Thyroid gland (tissue), 4 donors: ENCODE data around the gene PHLPP1. TPM values are rescaled to one million over a fixed set of nuclear protein-coding genes. Genes with fewer than 3 reads are reported as not detected.

ENCODE experiments used
- DNase-seq, 2 donors: peaks; one replicate each; pipeline ENCODE4 v3.0.0-alpha.2; 2019
- H3K27ac ChIP-seq, 3 donors: fragments of 200-600 bp; sonication (generic); 1 replicate in 2 of 3; 2 replicates in 1 of 3; pipeline ENCODE4 v1.5.1; 2016 to 2019; ENCODE audit warnings: mild to moderate bottlenecking in 1 of 3, moderate library complexity in 1 of 3
- H3K27me3 ChIP-seq: fragments of 200-600 bp; sonication (generic); one replicate; pipeline ENCODE4 v1.5.1; 2019
- H3K36me3 ChIP-seq, 2 donors: fragments of 200-600 bp; sonication (generic); one replicate each; pipeline ENCODE4 v1.5.1; 2016 to 2019
- H3K4me1 ChIP-seq, 2 donors: fragments of 200-600 bp; sonication (generic); one replicate each; pipeline ENCODE4 v1.5.1; 2017 to 2019
- H3K4me3 ChIP-seq, 3 donors: fragments of 200-600 bp; sonication (generic); replicated peaks in 1 of 3; 1 replicate in 2 of 3; 2 replicates in 1 of 3; pipeline ENCODE4 v1.5.1; 2016; ENCODE audit warnings: mild to moderate bottlenecking in 1 of 3
- H3K9me3 ChIP-seq: fragments of 200-600 bp; sonication (generic); one replicate; pipeline ENCODE4 v1.5.1; 2017
- CTCF ChIP-seq, 6 experiments: fragments of 200-600 bp in 3 of 6; fragments of 450-650 bp in 3 of 6; sonication (generic) in 3 of 6; IDR thresholded peaks; one replicate each; pipeline ENCODE4 v1.5.1; 2016 to 2019; ENCODE audit warnings: antibody characterized with exemption in 6 of 6, mild to moderate bottlenecking in 2 of 6, inconsistent platforms in 1 of 6, moderate library complexity in 1 of 6
- POLR2A ChIP-seq, 2 donors: fragments of 450-650 bp; IDR thresholded peaks; one replicate each; pipeline ENCODE4 v1.6.1; 2017; ENCODE audit warnings: antibody characterized with exemption in 2 of 2, mild to moderate bottlenecking in 2 of 2, moderate library complexity in 1 of 2
- WGBS, 2 donors: methylation state at CpG; one replicate each; pipeline ENCODE4 v1.1.5; 2017; 5-methylcytosine and 5-hydroxymethylcytosine counted together
- intact Hi-C: fragments of 100-400 bp; cut with DNase I; formaldehyde crosslinking; loops from one replicate; pipeline ENCODE4 v1.15.1; 2023
- total RNA-seq, 4 donors: library from RNA; depleted of rRNA; stranded (reverse); fragments of >200 nt; gene quantifications; one replicate each; pipeline ENCODE4 v1.2.3, GENCODE V29; 2016

Gene PHLPP1
- total RNA-seq, 4 donors from 2014 or later, result 14.6 to 22.7 (median 20.4) TPM

GRCh38 chr18:62870643-62871042, 155.3 kb downstream of the PHLPP1 start:
- TF ChIP-seq CTCF (IDR thresholded peaks at IDR 0.05) (no peak), POLR2A (IDR thresholded peaks at IDR 0.05) (no peak)
- intact Hi-C loops, result no loop called here
- H3K36me3 ChIP-seq, result no peaks in the 10 kb centered on the region

GRCh38 chr18:62875323-62875722, 160.0 kb downstream of the PHLPP1 start:
- no peaks in the 10 kb centered on the region for H3K36me3 ChIP-seq
- no peak overlapping the region for H3K4me3 ChIP-seq
- intact Hi-C loops, result no loop called here
- 85 to 86% methylated on average over 3 of the region's 3 CpGs for WGBS, 2 donors
- no peak overlapping the region for H3K27ac ChIP-seq
- H3K4me1 ChIP-seq, result peaks cover 7 to 14% of the 10 kb centered on the region in 2 donors
- DNase-seq, result no peak
- no peaks in the 10 kb centered on the region for H3K27me3 ChIP-seq
- no peaks in the 10 kb centered on the region for H3K9me3 ChIP-seq
- TF ChIP-seq CTCF (IDR thresholded peaks at IDR 0.05) (no peak), POLR2A (IDR thresholded peaks at IDR 0.05) (no peak)

More at GRCh38 chr18:62870643-62871042, 155.3 kb downstream of the PHLPP1 start:
- no peak for DNase-seq
- no peak overlapping the region for H3K4me3 ChIP-seq
- H3K4me1 ChIP-seq, result no peaks in the 10 kb centered on the region
- no peaks in the 10 kb centered on the region for H3K9me3 ChIP-seq
- H3K27ac ChIP-seq, result no peak overlapping the region
- no peaks in the 10 kb centered on the region for H3K27me3 ChIP-seq

- Histone ChIP-seq H3K9me3 (no peaks in the 10 kb centered on the region), H3K36me3 (no peaks in the 10 kb centered on the region), H3K27me3 (no peaks in the 10 kb centered on the region), H3K4me1 (peaks cover 7 to 14% of the 10 kb centered on the region in 2 donors), H3K4me3 (no peak overlapping the region), H3K27ac (no peak overlapping the region)
- DNase-seq, result no peak
- TF ChIP-seq POLR2A (IDR thresholded peaks at IDR 0.05), result no peak
- no peak for TF ChIP-seq CTCF (IDR thresholded peaks at IDR 0.05)
- 84 to 91% methylated on average over 4 of the region's 4 CpGs for WGBS, 2 donors
- intact Hi-C loops, result no loop called here
Measured at GRCh38 chr18:62876111-62876510, 160.8 kb downstream of the PHLPP1 start.

- DNase-seq, result no peak
- Histone ChIP-seq H3K9me3 (no peaks in the 10 kb centered on the region), H3K36me3 (no peaks in the 10 kb centered on the region), H3K4me1 (peaks cover 7 to 19% of the 10 kb centered on the region in 2 donors), H3K4me3 (no peak overlapping the region), H3K27me3 (no peaks in the 10 kb centered on the region), H3K27ac (no peak overlapping the region)
- intact Hi-C loops, result no loop called here
- WGBS, 2 donors, result 94 to 95% methylated on average over 3 of the region's 3 CpGs
- TF ChIP-seq POLR2A (IDR thresholded peaks at IDR 0.05) (no peak), CTCF (IDR thresholded peaks at IDR 0.05) (no peak)
Measured at GRCh38 chr18:62876828-62877227, 161.5 kb downstream of the PHLPP1 start.

- Histone ChIP-seq H3K27ac (no peak overlapping the region), H3K4me1 (peaks cover 7 to 22% of the 10 kb centered on the region in 2 donors), H3K4me3 (no peak overlapping the region), H3K27me3 (no peaks in the 10 kb centered on the region), H3K36me3 (no peaks in the 10 kb centered on the region), H3K9me3 (no peaks in the 10 kb centered on the region)
- intact Hi-C loops, result no loop called here
- TF ChIP-seq POLR2A (IDR thresholded peaks at IDR 0.05), result no peak
- no peak for TF ChIP-seq CTCF (IDR thresholded peaks at IDR 0.05)
- DNase-seq, result no peak
- 48 to 60% methylated on average over 6 of the region's 6 CpGs for WGBS, 2 donors
Measured at GRCh38 chr18:62877411-62878221, 162.3 kb downstream of the PHLPP1 start.
